Transverse colon (tissue), 4 donors: ENCODE results near the gene ONECUT1.

Experiments
- CTCF ChIP-seq, 5 experiments: fragments of 200-600 bp in 3 of 5; fragments of 450-650 bp in 2 of 5; sonication (generic) in 3 of 5; IDR thresholded peaks; 1 replicate in 2 of 5; 2 replicates in 3 of 5; pipeline ENCODE4 v1.5.1; 2016 to 2017; ENCODE audit warnings: antibody characterized with exemption in 5 of 5, inconsistent platforms in 3 of 5, mild to moderate bottlenecking in 2 of 5, moderate library complexity in 1 of 5
- EP300 ChIP-seq: sonication (generic); formaldehyde crosslinking; IDR thresholded peaks from one replicate; pipeline ENCODE4 v1.6.1; 2017; ENCODE audit warnings: antibody characterized with exemption, low read depth
- POLR2A ChIP-seq: fragments of 450-650 bp; IDR thresholded peaks from one replicate; pipeline ENCODE4 v1.6.1; 2016; ENCODE audit warnings: antibody characterized with exemption, mild to moderate bottlenecking, moderate library complexity
- POLR2AphosphoS5 ChIP-seq, 3 donors: sonication (generic); formaldehyde crosslinking; IDR thresholded peaks; one replicate each; pipeline ENCODE4 v1.6.1; 2016; ENCODE audit warnings: antibody characterized with exemption in 3 of 3

GRCh38 chr15:52834379-52834778 is 44.2 kb upstream of the ONECUT1 start:
- TF ChIP-seq POLR2A (no peak), CTCF (IDR thresholded peaks at IDR 0.05) (no peak), EP300 (no peak), POLR2AphosphoS5 (IDR thresholded peaks at IDR 0.05) (no peak)
